ENCODE measurements around the gene ERN1. TPM values are rescaled to one million over a fixed set of nuclear protein-coding genes. Genes with fewer than 3 reads are reported as not detected.
"Not testable (repeated sequence)": the region's sequence is repeated elsewhere in the genome, so short reads cannot be mapped to it uniquely, and the experiment has no call there.

ERN1 gene
- total and polyA plus RNA-seq, 2 donors = 5.9 to 7.4 TPM

DNA sequence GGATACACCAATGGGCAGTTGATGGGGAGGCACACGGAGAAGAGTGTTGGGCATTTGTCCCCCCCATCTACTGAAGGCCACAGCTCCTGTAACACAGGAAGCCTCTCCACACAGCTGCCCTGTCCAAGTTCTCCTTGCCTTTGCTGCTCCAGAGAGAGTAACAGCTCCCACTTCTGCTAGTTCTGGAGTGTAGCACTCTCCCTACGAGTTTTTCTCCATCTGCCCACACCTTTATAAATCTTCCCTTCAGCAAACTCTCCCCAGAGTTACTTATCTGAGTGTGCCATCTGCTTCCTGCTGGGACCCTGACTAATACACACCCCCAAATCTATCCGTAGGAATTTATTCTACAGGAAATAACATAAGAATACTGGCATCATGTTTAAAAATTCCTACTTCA lies 42.6 kb upstream of the ERN1 start:
- no peak overlapping the region for H3K4me3 ChIP-seq (ENCODE audit: low read length in 2 of 2)
- no peaks in the 10 kb centered on the region for H3K9me3 ChIP-seq (ENCODE audit: control insufficient read depth in 2 of 2, insufficient read depth in 1 of 2, low read length in 1 of 2)
- H3K27ac ChIP-seq (ENCODE audit: low read depth in 1 of 2, low read length in 1 of 2) = no peak overlapping the region
- H3K36me3 ChIP-seq (ENCODE audit: control insufficient read depth in 2 of 2, insufficient read depth in 2 of 2, low read length in 1 of 2) = peaks cover 24 to 33% of the 10 kb centered on the region in 2 donors
- DNase-seq (ENCODE audit: low read depth in 6 of 9, low spot score in 9 of 9) = no peak
- no peaks in the 10 kb centered on the region for H3K27me3 ChIP-seq (ENCODE audit: control insufficient read depth in 2 of 2, insufficient read depth in 1 of 2, low read length in 1 of 2)
- no peaks in the 10 kb centered on the region for H3K4me1 ChIP-seq (ENCODE audit: control insufficient read depth in 2 of 2, insufficient read depth in 2 of 2, low read length in 2 of 2)
- 52% methylated on average over 3 of the region's 3 CpGs for WGBS

DNA sequence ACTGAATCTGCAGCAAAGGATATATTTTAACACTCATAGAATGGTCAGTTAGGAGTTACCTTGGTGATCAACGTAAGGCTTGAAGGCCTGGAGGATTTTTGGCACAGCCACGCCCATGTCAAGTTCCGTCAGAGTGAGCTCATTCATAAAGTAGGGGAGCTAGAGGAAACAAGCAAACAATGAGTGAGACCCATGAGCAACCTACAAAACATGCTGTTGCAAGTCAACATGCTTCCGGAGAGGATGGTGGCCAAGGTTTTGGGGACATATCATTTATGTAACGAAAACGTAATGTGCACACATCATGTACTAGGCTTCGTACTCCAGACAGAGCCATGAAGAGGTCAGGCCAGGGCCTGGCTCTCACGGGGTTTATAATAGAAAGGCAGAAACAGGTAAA lies 41.1 kb upstream of the ERN1 start:
- 97% methylated on average over 8 of the region's 8 CpGs for WGBS
- no peaks in the 10 kb centered on the region for H3K27me3 ChIP-seq (ENCODE audit: control insufficient read depth in 2 of 2, insufficient read depth in 1 of 2, low read length in 1 of 2)
- no peaks in the 10 kb centered on the region for H3K9me3 ChIP-seq (ENCODE audit: control insufficient read depth in 2 of 2, insufficient read depth in 1 of 2, low read length in 1 of 2)
- H3K36me3 ChIP-seq (ENCODE audit: control insufficient read depth in 2 of 2, insufficient read depth in 2 of 2, low read length in 1 of 2) = peaks cover 24 to 25% of the 10 kb centered on the region in 2 donors
- H3K4me3 ChIP-seq (ENCODE audit: low read length in 2 of 2) = no peak overlapping the region
- no peaks in the 10 kb centered on the region for H3K4me1 ChIP-seq (ENCODE audit: control insufficient read depth in 2 of 2, insufficient read depth in 2 of 2, low read length in 2 of 2)
- no peak overlapping the region for H3K27ac ChIP-seq (ENCODE audit: low read depth in 1 of 2, low read length in 1 of 2)
- no peak for DNase-seq (ENCODE audit: low read depth in 6 of 9, low spot score in 9 of 9)

DNA sequence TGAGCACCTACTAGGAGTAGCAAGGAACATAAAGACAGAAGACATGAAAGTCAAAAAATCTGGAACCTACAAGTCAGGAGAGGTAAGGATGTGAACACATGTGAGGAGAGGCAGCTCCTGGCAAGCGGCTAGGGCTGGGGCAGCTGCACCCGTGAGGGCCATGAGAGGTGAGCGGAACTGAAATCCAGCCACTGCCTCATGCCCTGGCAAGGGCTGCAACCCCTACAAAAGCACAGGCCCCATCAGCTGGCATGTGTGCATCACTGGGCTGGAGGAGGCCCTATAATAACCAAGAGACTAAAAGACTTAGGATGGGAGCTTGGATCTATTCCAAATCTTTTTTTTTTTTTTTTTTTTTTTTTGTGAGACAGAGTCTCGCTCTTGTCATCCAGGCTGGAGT lies 40.3 kb upstream of the ERN1 start:
- WGBS = over 99% methylated on average over 4 of the region's 4 CpGs
- H3K36me3 ChIP-seq (ENCODE audit: control insufficient read depth in 2 of 2, insufficient read depth in 2 of 2, low read length in 1 of 2) = peaks cover 20 to 28% of the 10 kb centered on the region in 2 donors

DNA sequence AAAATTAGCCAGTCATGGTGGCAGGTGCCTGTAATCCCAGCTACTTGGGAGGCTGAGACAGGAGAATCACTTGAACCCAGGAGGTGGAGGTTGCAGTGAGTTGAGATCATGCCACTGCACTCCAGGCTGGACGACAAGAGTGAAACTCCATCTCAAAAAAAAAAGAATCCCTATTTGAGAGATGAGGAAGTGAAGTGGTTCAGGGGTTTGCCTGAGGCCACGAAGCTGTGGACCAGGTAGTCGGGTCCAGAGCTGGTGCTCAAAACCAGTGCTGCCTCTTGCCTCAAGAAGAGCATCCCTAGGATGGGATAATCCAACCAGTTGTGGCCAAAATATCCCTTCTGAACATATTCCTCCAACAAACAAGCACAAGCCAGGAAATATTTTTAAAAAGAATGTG lies 37.7 kb upstream of the ERN1 start:
- H3K4me3 ChIP-seq (ENCODE audit: low read length in 2 of 2); H3K9me3 ChIP-seq (ENCODE audit: control insufficient read depth in 2 of 2, insufficient read depth in 1 of 2, low read length in 1 of 2); H3K27ac ChIP-seq (ENCODE audit: low read depth in 1 of 2, low read length in 1 of 2); H3K4me1 ChIP-seq (ENCODE audit: control insufficient read depth in 2 of 2, insufficient read depth in 2 of 2, low read length in 2 of 2); DNase-seq (ENCODE audit: low read depth in 6 of 9, low spot score in 9 of 9); H3K27me3 ChIP-seq (ENCODE audit: control insufficient read depth in 2 of 2, insufficient read depth in 1 of 2, low read length in 1 of 2): not testable (repeated sequence)
- H3K36me3 ChIP-seq (ENCODE audit: control insufficient read depth in 2 of 2, insufficient read depth in 2 of 2, low read length in 1 of 2) = peaks cover 14 to 29% of the 10 kb centered on the region in 2 donors
- 91% methylated on average over 3 of the region's 3 CpGs for WGBS

More for the DNA sequence above, 40.3 kb upstream of the ERN1 start:
- H3K4me1 ChIP-seq (ENCODE audit: control insufficient read depth in 2 of 2, insufficient read depth in 2 of 2, low read length in 2 of 2) = no peaks in the 10 kb centered on the region
- no peaks in the 10 kb centered on the region for H3K9me3 ChIP-seq (ENCODE audit: control insufficient read depth in 2 of 2, insufficient read depth in 1 of 2, low read length in 1 of 2)
- H3K27ac ChIP-seq (ENCODE audit: low read depth in 1 of 2, low read length in 1 of 2) = no peak overlapping the region
- H3K4me3 ChIP-seq (ENCODE audit: low read length in 2 of 2) = no peak overlapping the region
- no peak for DNase-seq (ENCODE audit: low read depth in 6 of 9, low spot score in 9 of 9)
- H3K27me3 ChIP-seq (ENCODE audit: control insufficient read depth in 2 of 2, insufficient read depth in 1 of 2, low read length in 1 of 2) = no peaks in the 10 kb centered on the region

DNA sequence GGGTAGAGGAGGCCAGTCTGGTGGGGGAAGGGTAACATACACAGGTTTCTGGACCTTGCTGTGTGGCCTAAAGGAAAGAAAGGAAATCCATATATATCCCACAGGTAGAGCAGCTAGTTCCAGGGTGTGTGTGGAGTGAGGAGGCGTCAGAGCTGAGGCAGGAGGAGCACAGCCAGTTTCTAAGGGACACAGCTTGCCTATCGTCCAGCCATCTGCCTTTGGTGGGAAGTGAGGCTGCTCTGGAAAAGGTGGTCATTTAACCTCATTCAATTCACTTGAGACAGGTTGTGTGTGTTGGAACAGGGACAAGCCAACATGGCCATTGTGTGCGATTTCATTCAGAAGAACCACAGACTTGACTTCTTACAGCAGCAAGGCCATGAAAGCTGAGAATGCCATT lies 36.9 kb upstream of the ERN1 start:
- WGBS = over 99% methylated on average over 3 of the region's 3 CpGs
- no peak overlapping the region for H3K27ac ChIP-seq (ENCODE audit: low read depth in 1 of 2, low read length in 1 of 2)
- no peaks in the 10 kb centered on the region for H3K9me3 ChIP-seq (ENCODE audit: control insufficient read depth in 2 of 2, insufficient read depth in 1 of 2, low read length in 1 of 2)
- no peak for DNase-seq (ENCODE audit: low read depth in 6 of 9, low spot score in 9 of 9)
- no peaks in the 10 kb centered on the region for H3K27me3 ChIP-seq (ENCODE audit: control insufficient read depth in 2 of 2, insufficient read depth in 1 of 2, low read length in 1 of 2)
- H3K4me1 ChIP-seq (ENCODE audit: control insufficient read depth in 2 of 2, insufficient read depth in 2 of 2, low read length in 2 of 2) = no peaks in the 10 kb centered on the region
- H3K36me3 ChIP-seq (ENCODE audit: control insufficient read depth in 2 of 2, insufficient read depth in 2 of 2, low read length in 1 of 2) = peaks cover 14 to 29% of the 10 kb centered on the region in 2 donors
- no peak overlapping the region for H3K4me3 ChIP-seq (ENCODE audit: low read length in 2 of 2)

DNA sequence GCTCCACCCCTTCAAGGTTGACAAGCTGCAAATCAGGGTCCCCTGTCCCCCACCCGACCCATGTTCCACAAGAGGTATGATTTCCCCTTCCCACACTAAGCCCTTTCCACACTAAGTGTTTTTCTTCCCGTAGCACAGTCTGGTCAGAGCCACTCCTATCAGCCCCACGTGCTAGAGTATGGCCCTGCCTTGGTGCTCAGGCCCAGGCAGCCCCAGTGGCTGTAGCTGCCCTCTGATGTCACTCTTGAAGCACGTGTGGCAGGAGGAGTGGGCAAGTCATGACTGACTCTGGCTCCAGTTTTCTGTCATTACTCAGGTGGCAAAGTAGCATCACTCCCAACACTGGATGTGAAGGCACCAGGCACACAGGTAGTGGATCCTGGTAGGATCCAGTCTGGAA lies 35.4 kb upstream of the ERN1 start:
- no peaks in the 10 kb centered on the region for H3K27me3 ChIP-seq (ENCODE audit: control insufficient read depth in 2 of 2, insufficient read depth in 1 of 2, low read length in 1 of 2)
- no peaks in the 10 kb centered on the region for H3K9me3 ChIP-seq (ENCODE audit: control insufficient read depth in 2 of 2, insufficient read depth in 1 of 2, low read length in 1 of 2)
- DNase-seq (ENCODE audit: low read depth in 6 of 9, low spot score in 9 of 9) = no peak
- no peaks in the 10 kb centered on the region for H3K4me1 ChIP-seq (ENCODE audit: control insufficient read depth in 2 of 2, insufficient read depth in 2 of 2, low read length in 2 of 2)
- H3K27ac ChIP-seq (ENCODE audit: low read depth in 1 of 2, low read length in 1 of 2) = no peak overlapping the region
- H3K4me3 ChIP-seq (ENCODE audit: low read length in 2 of 2) = no peak overlapping the region
- H3K36me3 ChIP-seq (ENCODE audit: control insufficient read depth in 2 of 2, insufficient read depth in 2 of 2, low read length in 1 of 2) = peaks cover 5 to 23% of the 10 kb centered on the region in 2 donors
- WGBS = 99% methylated on average over 4 of the region's 4 CpGs

DNA sequence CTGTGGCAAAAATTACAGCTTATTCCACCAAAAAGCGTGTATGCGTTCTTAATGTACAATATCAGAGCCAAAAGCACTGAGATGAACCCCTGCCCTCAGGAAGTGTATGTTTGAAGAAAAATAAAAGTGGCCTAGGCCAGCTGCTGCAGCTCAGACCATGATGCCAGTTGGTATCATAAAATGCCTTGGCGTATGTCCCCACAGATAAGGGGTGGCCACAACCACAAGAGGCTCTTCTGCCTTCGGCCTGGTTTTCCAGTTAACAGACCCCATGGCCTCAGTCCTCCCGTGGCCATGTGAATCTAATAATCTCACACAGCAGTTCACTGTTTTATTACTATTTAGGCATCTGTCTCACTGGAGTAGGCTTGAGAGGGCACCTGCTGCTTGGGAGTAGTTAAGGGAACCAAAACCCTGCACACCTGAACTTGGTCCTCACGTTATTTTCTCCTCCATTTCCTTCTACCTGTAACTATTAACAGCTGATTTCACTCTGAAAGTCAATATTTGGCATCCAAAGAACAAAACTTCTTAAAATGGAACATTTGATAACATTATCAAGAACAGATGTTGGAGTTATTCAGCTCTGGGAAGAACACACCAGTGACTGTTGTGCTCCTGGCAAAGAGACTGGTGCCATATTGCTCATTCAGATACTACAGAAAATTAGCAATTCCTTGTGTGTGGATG lies 34.8 kb upstream of the ERN1 start:
- Histone ChIP-seq H3K27ac (ENCODE audit: low read depth in 1 of 2, low read length in 1 of 2) (no peak overlapping the region), H3K27me3 (ENCODE audit: control insufficient read depth in 2 of 2, insufficient read depth in 1 of 2, low read length in 1 of 2) (no peaks in the 10 kb centered on the region), H3K4me3 (ENCODE audit: low read length in 2 of 2) (no peak overlapping the region), H3K9me3 (ENCODE audit: control insufficient read depth in 2 of 2, insufficient read depth in 1 of 2, low read length in 1 of 2) (no peaks in the 10 kb centered on the region), H3K4me1 (ENCODE audit: control insufficient read depth in 2 of 2, insufficient read depth in 2 of 2, low read length in 2 of 2) (no peaks in the 10 kb centered on the region), H3K36me3 (ENCODE audit: control insufficient read depth in 2 of 2, insufficient read depth in 2 of 2, low read length in 1 of 2) (peaks cover 5 to 21% of the 10 kb centered on the region in 2 donors)
- no peak for DNase-seq (ENCODE audit: low read depth in 6 of 9, low spot score in 9 of 9)
- 98% methylated on average over 6 of the region's 6 CpGs for WGBS

DNA sequence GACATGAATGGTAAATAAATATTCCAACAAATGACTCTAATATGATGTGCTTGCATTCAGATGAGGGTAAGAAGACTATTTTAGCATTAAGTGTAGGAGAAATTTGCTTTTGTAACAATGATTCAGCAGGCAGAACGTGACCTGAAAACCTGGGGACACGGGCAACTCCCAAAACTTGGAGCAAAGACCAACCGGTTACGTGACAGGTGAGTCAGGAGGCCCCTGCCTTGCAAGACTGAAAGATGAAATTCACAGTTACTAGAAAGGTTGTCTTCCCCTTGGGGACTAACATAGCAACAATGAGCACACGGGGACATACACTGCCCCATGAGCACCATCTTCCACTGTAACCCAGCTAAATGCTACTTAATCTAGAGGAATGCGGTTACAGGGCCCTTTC lies 33.5 kb upstream of the ERN1 start:
- H3K9me3 ChIP-seq (ENCODE audit: control insufficient read depth in 2 of 2, insufficient read depth in 1 of 2, low read length in 1 of 2) = no peaks in the 10 kb centered on the region
- no peaks in the 10 kb centered on the region for H3K4me1 ChIP-seq (ENCODE audit: control insufficient read depth in 2 of 2, insufficient read depth in 2 of 2, low read length in 2 of 2)
- 82% methylated on average over 6 of the region's 6 CpGs for WGBS
- H3K36me3 ChIP-seq (ENCODE audit: control insufficient read depth in 2 of 2, insufficient read depth in 2 of 2, low read length in 1 of 2) = peaks cover 5 to 25% of the 10 kb centered on the region in 2 donors
- no peaks in the 10 kb centered on the region for H3K27me3 ChIP-seq (ENCODE audit: control insufficient read depth in 2 of 2, insufficient read depth in 1 of 2, low read length in 1 of 2)
- H3K27ac ChIP-seq (ENCODE audit: low read depth in 1 of 2, low read length in 1 of 2) = no peak overlapping the region
- H3K4me3 ChIP-seq (ENCODE audit: low read length in 2 of 2) = no peak overlapping the region
- no peak for DNase-seq (ENCODE audit: low read depth in 6 of 9, low spot score in 9 of 9)

DNA sequence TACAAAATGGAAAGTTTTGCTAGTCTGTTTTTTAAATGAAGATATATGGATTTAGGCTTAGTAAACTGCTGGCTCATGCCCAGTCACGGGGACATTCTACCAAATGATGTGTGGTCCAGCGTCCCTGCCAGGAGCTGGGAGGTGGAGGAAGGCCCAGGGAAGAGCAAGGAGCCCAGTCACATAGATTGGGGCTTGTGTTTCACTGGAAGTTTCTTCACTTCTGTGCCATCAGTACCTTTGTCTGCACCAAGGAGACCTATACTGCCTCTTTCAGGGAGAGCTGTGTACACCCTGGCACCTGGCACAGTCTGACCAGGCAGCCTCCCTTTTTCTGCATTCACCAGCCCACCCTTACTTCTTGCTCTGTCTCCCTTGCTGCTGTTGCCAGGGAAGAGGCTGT lies 32.6 kb upstream of the ERN1 start:
- Histone ChIP-seq H3K36me3 (ENCODE audit: control insufficient read depth in 2 of 2, insufficient read depth in 2 of 2, low read length in 1 of 2) (peaks cover 5 to 25% of the 10 kb centered on the region in 2 donors), H3K9me3 (ENCODE audit: control insufficient read depth in 2 of 2, insufficient read depth in 1 of 2, low read length in 1 of 2) (no peaks in the 10 kb centered on the region), H3K4me1 (ENCODE audit: control insufficient read depth in 2 of 2, insufficient read depth in 2 of 2, low read length in 2 of 2) (no peaks in the 10 kb centered on the region), H3K27ac (ENCODE audit: low read depth in 1 of 2, low read length in 1 of 2) (no peak overlapping the region), H3K27me3 (ENCODE audit: control insufficient read depth in 2 of 2, insufficient read depth in 1 of 2, low read length in 1 of 2) (no peaks in the 10 kb centered on the region), H3K4me3 (ENCODE audit: low read length in 2 of 2) (no peak overlapping the region)
- DNase-seq (ENCODE audit: low read depth in 6 of 9, low spot score in 9 of 9) = no peak
- 96% methylated on average over 2 of the region's 2 CpGs for WGBS
